Esophagus squamous epithelium (tissue), 5 donors: Measurements from ENCODE around the gene CEP295NL. TPM values are rescaled to one million over a fixed set of nuclear protein-coding genes. Genes with fewer than 3 reads are reported as not detected.

ENCODE experiments used
- DNase-seq: peaks from one replicate; lab custom pipeline; 2025; lab: John Stamatoyannopoulos, UW
- H3K27ac ChIP-seq, 4 donors: fragments of 200-600 bp; sonication (generic); one replicate each; pipeline ENCODE4 v1.5.1; 2016 to 2019; ENCODE audit warnings: mild to moderate bottlenecking in 1 of 4
- H3K27me3 ChIP-seq, 4 donors: fragments of 200-600 bp; sonication (generic); 1 replicate in 3 of 4; 2 replicates in 1 of 4; pipeline versions ENCODE4 v1.5.1 to v1.6.0; 2017 to 2021; ENCODE audit warnings: antibody characterized with exemption in 1 of 4
- H3K36me3 ChIP-seq, 3 donors: fragments of 200-600 bp; sonication (generic); one replicate each; pipeline ENCODE4 v1.5.1; 2016 to 2019
- H3K4me1 ChIP-seq, 3 donors: fragments of 200-600 bp; sonication (generic); one replicate each; pipeline ENCODE4 v1.5.1; 2017 to 2019
- H3K4me3 ChIP-seq, 4 donors: fragments of 200-600 bp; sonication (generic); 1 replicate in 3 of 4; 2 replicates in 1 of 4; pipeline ENCODE4 v1.5.1; 2016 to 2019; ENCODE audit warnings: mild to moderate bottlenecking in 2 of 4, moderate library complexity in 1 of 4
- H3K9me3 ChIP-seq, 3 donors: fragments of 200-600 bp; sonication (generic); one replicate each; pipeline ENCODE4 v1.5.1; 2016 to 2019
- CTCF ChIP-seq, 6 experiments: fragments of 450-650 bp in 4 of 6; fragments of 200-600 bp in 2 of 6; sonication (generic) in 2 of 6; IDR thresholded peaks; one replicate each; pipeline ENCODE4 v1.5.1; 2016 to 2019; ENCODE audit warnings: antibody characterized with exemption in 6 of 6, mild to moderate bottlenecking in 4 of 6, moderate library complexity in 4 of 6
- POLR2A ChIP-seq, 4 donors: fragments of 450-650 bp; IDR thresholded peaks; one replicate each; pipeline ENCODE4 v1.6.1; 2017; ENCODE audit warnings: antibody characterized with exemption in 4 of 4, mild to moderate bottlenecking in 4 of 4, moderate library complexity in 3 of 4
- WGBS, 2 donors: methylation state at CpG; one replicate each; pipeline ENCODE4 v1.1.5; 2018; 5-methylcytosine and 5-hydroxymethylcytosine counted together
- intact Hi-C: fragments of 100-400 bp; cut with DNase I; formaldehyde crosslinking; loops from one replicate; pipeline ENCODE4 v1.15.0; 2022
- total RNA-seq, 4 donors: library from RNA; depleted of rRNA; stranded (reverse); fragments of >200 nt; gene quantifications; one replicate each; pipeline ENCODE4 v1.1.0, GENCODE V29; 2016
- donor health status: DM: yes; HTN: yes; CAD: no.

Gene CEP295NL
- total RNA-seq, 4 donors from 2014 or later = 0.42 to 6.9 (median 1.1) TPM

GRCh38 chr17:78935419-78936323, 32.7 kb upstream of the CEP295NL start:
- Histone ChIP-seq H3K36me3 (no peaks in the 10 kb centered on the region), H3K4me1 (peaks cover 15 to 36% (median 32%) of the 10 kb centered on the region in 3 donors), H3K27me3 (peaks cover 0 to 3% (median 0%) of the 10 kb centered on the region in 4 donors), H3K9me3 (no peaks in the 10 kb centered on the region), H3K27ac (peak overlapping the region; percentile 69 to 91 (median 90)), H3K4me3 (no peak overlapping the region)
- 63 to 70% methylated on average over 11 to 23 of the region's 33 CpGs for WGBS, 2 donors
- DNase-seq = no peak
- no peak for TF ChIP-seq CTCF (IDR thresholded peaks at IDR 0.05)
- intact Hi-C loops = no loop called here

- Histone ChIP-seq H3K27me3 (peaks cover 0 to 9% (median 0%) of the 10 kb centered on the region in 4 donors), H3K9me3 (no peaks in the 10 kb centered on the region), H3K27ac (peak overlapping the region; percentile 69 to 91 (median 90)), H3K36me3 (no peaks in the 10 kb centered on the region), H3K4me3 (peak overlapping the region in 3 of 4 donors; percentile 22 to 52 (median 27)), H3K4me1 (peaks cover 15 to 39% (median 32%) of the 10 kb centered on the region in 3 donors)
- 75 to 87% methylated on average over 10 of the region's 19 CpGs for WGBS, 2 donors
- no peak for DNase-seq
- intact Hi-C loops = no loop called here
- no peak for TF ChIP-seq CTCF (IDR thresholded peaks at IDR 0.05)
- no peak for TF ChIP-seq POLR2A (IDR thresholded peaks at IDR 0.05)
These were observed 31.8 kb upstream of the CEP295NL start for GRCh38 chr17:78934681-78935418.

- WGBS, 2 donors = 2 to 7% methylated on average over 7 to 12 of the region's 16 CpGs
- H3K36me3 ChIP-seq = no peaks in the 10 kb centered on the region
- TF ChIP-seq CTCF (IDR thresholded peaks at IDR 0.05) = no peak
- TF ChIP-seq POLR2A (IDR thresholded peaks at IDR 0.05) = no peak
- no peaks in the 10 kb centered on the region for H3K9me3 ChIP-seq
- H3K4me3 ChIP-seq = peak overlapping the region in 3 of 4 donors; percentile 22 to 52 (median 27)
- H3K27me3 ChIP-seq = peaks cover 0 to 15% (median 0%) of the 10 kb centered on the region in 4 donors
- intact Hi-C loops = no loop called here
- peak; percentile 52 for DNase-seq
- peak overlapping the region; percentile 69 to 91 (median 90) for H3K27ac ChIP-seq
- H3K4me1 ChIP-seq = peaks cover 15 to 42% (median 32%) of the 10 kb centered on the region in 3 donors
These were observed 31.1 kb upstream of the CEP295NL start for GRCh38 chr17:78933959-78934568.

- Histone ChIP-seq H3K27ac (peak overlapping the region; percentile 69 to 91 (median 90)), H3K27me3 (peaks cover 0 to 23% (median 0%) of the 10 kb centered on the region in 4 donors), H3K9me3 (no peaks in the 10 kb centered on the region), H3K4me1 (peaks cover 15 to 42% (median 32%) of the 10 kb centered on the region in 3 donors), H3K36me3 (no peaks in the 10 kb centered on the region), H3K4me3 (peak overlapping the region in 3 of 4 donors; percentile 22 to 52 (median 27))
- TF ChIP-seq POLR2A (IDR thresholded peaks at IDR 0.05) = no peak
- TF ChIP-seq CTCF (IDR thresholded peaks at IDR 0.05) = no peak
- 48 to 56% methylated on average over 13 to 14 of the region's 18 CpGs for WGBS, 2 donors
- no peak for DNase-seq
- intact Hi-C loops = no loop called here
These were observed 30.3 kb upstream of the CEP295NL start for GRCh38 chr17:78933025-78933958.
